ENCODE data around the gene HMX1.

Gene HMX1
- total RNA-seq = 0 to 0.06 reads per million in 2 experiments

DNA sequence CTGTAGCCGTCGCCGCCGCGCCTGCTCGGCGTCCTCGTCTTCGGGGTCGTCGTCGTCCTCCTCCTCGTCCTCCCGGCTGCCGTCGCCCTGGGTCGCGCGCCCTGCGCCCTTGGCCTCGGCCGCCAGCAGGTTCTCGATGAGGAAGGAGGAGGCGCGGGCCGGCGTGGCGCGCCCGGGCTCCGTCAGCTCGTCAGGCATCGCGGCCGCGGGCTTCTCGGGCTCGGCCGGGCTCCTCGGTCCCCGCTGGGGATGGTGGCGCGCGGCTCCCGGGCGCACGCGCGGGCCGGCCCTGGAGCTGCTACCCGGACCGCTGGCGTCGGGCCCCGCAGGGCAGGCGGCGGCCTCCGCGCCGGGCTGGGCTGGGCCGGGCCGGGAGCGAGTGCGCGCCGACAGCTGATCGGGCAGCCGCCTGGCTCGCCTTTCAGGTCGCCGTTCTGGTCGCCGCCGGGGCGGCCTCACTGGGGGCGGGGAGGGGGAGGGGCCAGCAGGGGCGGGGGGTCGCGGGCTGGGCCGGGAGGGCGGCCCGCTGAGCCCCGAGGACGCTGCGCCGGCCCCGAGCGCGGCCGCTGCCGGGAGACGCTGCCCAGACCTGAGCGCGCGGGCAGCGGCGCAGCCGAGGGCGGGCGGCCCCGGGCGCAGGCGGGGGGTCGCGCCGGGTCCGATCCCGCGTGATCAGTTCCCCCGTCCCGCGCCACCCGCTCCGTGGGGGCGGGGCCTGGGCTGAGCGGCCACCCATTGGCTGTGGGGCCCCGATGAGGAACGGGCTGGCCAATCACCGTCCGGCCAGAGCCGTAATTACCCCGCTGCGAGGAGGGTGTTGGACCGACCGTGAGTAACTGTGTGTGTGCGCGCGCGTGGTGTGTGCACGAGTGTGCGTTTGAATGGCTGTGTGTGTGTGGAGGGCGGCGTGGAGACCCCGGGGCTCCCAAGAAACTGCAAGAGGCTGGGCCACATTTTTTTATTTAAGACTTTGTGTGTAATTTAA is at the start of gene HMX1:
Gene HMX1 (minus strand): TSS at position 423 of the 985 bp plus-strand sequence. CDS start 225 bp downstream, at position 198.
- no peak for DNase-seq (ENCODE audit: low read depth)

DNA sequence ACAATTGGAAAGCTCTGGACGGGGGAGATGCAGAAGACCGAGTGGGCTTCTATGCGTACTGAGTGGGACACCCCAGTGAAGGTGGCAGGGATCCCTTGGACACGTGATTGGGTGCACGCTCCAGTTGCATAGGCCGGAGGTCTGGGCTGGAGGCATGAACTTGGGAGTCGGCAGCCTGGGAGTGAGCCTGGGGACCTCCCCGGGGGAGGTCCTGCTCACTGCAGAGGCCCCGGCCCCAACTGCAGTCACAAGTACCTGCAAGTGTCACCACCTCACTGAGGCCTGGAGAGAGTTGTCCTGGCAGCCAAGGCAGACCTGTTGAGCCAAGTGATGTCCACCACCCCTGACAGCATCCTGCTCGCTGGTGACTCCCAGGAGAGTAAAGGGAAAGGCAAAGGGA is 49.3 kb upstream of the HMX1 start:
- no peak for DNase-seq (ENCODE audit: low read depth)

DNA sequence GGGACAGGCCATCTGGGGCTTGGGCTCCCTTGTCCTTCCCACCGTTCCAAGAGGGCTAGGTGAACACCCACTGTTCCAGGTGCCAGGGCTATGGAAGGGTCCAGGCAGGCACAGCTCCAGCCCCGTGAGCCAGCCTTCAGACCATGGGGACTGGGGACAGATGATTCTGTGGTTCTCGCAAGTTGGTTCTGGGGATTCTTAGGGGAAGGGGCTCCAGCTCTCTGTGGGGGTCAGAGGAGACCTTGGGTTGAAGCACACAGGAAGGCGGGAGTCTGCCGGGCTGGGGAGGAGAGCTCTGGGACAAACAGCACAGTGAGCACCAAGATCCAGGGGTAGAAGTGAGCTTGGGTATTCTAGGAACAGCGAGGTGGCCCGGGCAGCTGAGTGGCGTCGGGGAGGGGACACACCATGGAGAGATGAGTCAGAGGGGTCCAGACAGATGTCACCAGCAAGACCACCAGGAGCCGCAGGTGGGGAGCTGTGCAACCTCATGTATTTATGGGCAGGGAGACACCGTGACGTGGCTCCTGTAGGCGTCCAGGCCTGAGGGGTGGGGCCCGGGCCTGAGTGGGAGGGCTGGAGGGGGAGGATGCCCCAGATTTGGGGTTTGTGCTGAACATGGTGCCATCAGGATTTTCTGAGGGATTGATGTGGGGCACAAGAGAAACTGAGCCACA is 48.8 kb upstream of the HMX1 start:
- DNase-seq (ENCODE audit: low read depth) = no peak

DNA sequence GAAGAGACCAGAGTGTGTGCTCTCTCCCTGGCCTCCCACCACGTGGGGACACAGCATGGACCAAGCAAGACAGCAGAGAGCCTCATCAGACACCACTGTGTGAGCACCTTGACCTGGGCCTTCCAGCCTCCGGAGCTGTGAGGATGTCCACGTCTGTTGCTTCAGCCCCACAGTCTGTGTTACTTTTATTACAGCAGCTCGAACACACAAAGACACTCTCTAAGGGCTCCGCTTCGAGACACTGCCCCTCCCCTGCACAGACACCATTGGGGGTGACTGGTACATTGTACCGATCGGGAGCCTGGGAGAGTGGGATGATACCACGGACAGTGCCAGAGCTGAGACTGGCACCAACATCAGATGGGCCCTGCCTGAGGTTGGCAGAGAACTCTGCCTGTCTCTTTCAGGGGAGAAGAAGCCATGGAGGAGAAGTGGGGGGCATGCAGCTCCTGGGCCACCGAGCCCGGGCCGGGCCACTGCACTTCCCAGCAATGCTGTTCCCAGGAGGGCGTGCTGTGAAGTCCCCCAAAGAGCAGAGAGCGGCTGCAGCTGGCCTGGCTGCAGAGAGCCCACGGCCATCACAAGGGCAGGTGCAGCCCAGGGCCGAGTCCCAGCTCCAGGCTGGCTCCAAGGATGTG is 48.1 kb upstream of the HMX1 start:
- no peak for DNase-seq (ENCODE audit: low read depth)

DNA sequence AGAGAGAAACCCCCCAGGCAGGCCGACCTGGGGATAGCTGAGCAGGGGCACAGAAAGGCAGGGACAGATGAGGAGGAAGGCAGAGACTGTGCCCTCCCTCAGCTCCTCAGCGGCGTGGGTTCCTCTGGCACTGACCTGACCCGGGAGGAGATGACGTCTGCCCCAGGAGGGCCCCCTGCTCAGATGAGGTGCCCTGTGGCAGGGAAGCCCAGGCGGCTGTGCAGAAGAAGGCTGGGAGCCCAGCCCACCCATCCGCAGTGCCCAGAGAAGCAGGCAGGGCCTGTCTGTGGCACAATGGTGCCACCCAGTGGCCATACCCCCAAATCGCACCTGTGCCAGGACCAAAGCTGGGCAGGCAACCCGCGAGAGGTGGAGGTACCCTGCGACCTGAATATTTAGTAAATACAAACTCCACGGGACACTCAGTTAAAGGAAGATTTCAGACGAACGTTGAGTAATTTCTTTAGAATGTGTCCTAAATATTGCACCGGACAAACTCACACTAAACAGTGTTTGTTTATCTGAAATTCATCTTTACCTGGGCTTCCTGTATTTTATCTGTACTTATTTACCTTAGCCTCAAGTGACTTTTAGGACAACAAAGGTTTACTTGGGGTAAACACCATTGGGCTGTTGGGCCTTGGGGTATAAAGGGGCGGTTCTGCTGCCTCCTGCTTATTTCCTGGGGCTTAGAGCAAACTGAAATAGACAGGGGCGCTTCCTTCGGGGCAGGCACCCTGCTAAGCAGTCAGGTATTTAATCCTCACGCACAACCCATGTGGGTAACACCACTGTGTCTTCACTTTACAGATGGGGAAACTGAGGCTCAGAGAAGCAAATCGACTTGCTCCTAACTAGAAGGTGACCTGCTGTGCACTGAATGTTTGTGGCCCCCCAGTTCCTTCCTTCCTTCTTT is 46.5 kb upstream of the HMX1 start:
- peak; percentile 36 for DNase-seq (ENCODE audit: low read depth)

DNA sequence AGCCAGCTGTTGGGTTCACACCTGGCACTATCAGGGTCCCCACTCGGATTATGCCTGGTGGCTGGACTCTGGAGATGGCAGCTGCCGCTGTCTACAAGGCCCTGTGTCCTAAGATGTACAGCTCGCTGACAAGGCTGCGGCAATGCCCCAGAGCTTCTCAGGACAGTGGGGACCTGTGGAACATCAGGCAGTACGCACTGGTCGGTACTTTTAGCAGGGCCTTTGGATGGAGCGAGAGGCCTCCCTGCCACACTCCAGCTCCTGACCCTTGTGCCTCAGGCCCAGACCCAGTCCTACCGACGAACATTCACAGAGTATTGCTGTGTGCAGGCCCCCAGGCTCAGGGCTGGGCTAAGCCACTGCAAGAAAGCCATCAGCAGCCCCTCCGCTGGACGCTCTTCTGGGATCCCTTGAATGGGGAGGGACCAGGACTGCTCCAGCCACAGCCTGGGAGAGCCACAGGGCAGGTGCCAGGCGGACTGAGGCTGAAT is 45.7 kb upstream of the HMX1 start:
- no peak for DNase-seq (ENCODE audit: low read depth)

DNA sequence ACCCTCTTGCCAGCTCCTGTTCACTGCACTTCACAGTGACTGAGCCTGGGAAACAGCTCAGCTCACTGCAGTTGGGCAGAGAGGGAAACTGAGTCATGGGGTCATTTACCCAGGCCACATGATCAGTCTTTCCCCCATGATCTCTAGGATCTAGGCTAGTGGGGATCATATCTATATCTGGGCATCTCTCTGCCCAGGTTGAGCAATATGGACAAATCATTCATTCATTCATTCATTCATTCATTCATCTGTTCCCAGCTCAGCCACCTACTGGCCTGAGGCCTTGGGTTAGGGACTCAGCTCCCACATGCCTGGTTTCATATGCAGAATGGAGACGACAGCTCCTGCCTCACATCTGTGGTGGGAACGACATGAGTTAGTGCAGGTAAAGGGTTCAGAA is 45.3 kb upstream of the HMX1 start:
- no peak for DNase-seq (ENCODE audit: low read depth)

DNA sequence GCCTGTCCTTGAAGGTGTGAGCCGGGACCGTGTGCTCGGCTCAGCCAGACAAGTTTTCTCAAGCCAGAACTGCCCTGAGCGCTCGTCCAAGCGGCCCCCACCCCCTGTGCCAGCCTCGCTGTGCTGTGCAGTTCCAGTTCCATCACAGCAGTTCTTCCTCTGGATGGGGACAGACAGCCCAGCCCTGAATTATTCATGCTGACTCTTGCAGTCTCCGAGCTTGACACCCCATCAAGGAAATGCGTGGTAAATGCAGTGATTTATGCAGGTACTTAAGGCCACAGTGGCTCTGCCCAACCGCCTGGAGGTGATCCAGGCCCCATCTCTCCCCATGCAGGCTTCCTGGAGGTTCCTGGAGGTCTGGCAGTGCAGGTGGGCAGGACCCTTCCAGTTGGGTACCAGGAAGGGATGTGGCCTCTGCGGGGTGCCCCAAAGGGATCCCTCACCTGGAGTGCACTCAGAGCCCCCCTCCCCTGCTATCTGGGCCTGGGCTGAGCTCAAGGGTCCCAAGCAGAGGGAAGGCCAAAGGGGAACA is 44.8 kb upstream of the HMX1 start:
- DNase-seq (ENCODE audit: low read depth) = no peak

DNA sequence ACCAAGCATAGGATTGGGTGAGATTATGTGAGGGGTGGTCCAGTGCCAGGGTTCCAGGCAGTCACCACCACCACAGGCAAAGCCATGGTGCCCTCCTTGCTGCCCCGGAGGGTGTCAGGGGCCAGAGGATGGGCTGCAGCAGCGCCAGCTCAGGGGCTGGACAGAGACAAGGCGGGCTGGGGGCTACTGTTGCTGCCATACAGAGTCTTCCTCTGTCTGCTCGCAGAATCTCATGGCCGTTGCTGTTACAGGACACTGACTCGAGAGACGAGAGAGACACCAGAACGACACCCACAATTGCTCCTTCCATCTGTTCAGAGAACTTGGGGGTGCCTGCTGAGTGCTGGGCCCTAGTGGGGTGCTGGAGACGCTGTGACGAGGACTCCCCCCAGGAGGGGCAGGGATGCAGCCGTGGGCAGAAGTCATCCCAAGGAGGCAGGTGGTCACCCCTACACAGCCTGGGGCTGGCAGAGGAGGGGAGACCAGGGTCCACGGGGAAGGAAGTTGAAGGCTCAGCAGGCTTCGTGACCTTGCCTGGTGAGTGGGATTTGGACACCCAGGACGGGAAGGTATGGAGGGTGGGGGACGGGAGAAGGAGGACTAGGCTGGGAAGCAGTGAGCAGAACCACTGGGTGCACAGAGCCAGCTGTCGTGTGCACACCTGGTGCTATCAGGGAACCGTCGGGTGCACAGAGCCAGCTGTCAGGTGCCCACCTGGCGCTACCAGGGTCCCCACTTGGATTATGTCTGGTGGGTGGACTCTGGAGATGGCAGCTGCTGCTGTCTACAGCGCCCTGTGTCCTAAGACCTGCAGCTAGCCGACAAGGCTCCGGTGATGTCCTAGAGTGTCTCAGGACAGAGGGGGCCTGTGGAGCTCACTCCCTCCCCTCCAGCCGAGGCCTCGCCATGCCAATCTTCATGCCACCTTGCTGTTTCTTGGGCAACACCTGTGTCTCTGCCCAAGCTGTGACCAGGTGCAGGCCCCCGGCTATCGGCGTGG is 43.9 kb upstream of the HMX1 start:
- DNase-seq (ENCODE audit: low read depth) = no peak

DNA sequence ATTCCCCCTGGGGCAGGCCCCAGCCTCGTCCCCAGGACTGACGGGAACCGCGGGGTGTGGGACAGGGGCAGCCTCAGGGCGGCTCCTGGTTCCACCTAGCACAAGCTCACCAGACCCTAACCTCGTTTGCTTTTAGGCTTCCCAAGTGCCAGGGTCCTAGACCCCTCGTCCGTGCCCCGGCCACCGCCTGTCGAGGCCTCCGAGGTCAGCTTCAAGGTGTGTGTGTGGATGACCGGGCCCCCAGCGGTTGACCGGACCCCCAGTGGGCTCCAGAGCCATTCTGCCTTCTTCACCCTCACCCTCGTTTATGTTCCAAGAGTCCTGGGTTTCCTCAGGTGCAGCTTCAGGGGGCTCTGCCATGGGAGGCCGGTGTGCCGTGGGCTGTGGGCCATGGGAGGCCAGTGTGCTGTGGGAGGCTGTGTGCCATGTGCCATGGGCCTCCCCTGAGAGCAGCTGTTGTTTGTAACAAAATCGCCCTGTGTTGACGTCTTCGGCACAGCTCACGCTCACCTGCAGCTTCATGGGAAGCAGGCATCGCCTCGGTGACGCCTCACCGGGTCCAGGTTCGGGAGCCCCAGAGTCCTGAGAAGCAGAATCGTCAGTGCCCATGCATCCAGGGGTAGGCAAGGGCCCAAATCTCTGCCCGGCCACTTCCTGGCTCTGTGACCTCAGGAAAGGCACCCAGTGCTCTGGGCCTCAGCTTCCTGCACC is 43.0 kb upstream of the HMX1 start:
- DNase-seq (ENCODE audit: low read depth) = no peak

DNA sequence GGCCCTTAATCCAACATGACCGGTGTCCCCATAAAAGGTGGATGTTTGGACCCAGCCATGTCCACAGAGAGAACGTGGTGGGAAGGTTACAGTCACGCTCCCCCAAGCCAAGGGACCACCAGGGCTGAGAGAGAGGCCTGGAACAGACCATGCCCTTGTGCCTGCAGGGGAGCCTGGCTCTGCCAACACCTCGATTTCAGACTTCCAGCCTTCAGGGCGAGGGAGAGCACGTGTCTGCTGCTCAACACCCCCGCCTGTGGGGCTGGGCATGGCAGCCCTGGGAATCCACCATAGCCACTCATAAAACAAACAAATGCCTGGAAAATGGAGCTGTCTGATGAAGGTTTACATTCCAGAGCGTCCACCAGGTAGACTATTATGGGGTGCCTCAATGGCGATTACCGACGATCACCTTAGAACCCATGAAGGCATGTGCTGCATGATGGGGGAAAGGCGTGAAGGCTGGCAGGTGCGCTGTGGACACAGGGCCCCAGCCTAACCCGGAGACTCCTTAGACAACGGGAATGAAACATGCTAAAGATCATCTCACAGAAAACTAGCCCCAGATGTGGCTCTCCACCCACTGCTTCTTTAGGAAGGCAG is 42.3 kb upstream of the HMX1 start:
- no peak for DNase-seq (ENCODE audit: low read depth)

DNA sequence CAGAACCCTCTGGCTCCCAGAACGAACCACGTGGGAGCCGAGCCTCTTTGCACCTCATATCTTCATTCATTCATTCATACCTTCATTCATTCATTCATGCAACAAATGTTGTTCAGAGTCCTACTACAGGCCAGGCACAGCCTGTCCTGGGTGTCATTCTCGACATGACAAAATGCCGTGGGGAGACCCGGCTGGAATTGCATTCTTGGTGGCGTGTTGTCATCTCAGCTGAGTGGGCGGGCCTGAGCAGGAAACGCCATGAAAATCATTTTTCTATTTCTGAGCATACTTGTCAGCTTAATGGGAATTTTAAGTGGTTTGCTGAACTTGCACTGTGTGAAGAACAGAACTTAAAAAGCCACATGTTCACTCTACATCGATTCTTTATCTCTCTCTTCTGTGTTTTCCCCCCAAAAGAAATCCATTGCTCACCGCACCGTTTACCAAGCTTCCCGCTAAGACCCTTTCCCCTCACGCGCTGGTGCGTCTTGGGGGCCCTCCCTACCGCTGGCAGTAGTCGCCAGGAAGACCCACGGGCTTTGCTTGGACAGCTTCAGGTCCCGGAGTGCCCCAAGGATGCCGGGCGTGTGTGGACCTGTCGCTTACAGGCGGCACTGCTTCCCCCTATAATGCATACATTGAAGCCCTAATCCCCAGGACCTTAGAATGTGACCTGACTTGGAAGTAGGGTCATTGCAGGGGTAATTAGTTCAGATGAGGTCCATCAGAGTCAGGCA is 41.6 kb upstream of the HMX1 start:
- DNase-seq (ENCODE audit: low read depth) = no peak

DNA sequence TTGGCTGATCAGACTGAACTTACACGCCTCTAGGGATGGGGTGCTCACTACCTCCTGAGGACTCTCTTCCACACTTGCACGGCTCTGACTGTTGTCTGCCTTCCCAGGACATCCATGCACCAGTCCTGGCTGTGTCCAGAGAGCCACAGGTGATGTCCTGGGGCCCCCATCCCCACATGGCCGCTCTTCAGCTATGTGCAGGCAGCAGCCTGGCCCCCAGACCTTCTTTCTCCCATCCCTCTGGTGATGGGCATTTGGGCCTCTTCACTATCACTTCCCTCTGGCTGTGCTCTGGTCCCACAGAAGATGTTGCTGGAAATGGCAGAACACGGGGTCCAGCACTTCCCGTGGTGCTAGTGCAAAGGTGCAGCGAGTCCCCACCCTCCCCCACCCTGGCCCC is 40.9 kb upstream of the HMX1 start:
- no peak for DNase-seq (ENCODE audit: low read depth)

DNA sequence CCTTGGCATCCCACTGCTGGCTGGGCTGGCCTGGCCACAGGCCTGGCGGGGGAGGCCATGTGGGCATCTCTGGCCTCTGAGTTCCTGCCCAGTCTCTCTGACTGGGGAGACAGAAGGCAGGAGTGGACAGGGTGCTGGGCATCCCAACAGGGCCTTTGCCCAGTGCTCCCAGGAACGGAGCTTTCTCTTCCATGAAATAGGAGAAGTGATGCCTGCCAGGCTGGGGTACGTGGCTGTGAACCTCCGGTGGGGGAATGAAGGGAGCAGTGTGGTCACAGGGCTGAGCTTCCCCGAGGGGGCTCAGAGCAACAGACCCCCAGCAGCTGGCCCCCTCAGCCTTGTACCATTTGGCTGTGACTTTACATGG is 40.4 kb upstream of the HMX1 start:
- no peak for DNase-seq (ENCODE audit: low read depth)

DNA sequence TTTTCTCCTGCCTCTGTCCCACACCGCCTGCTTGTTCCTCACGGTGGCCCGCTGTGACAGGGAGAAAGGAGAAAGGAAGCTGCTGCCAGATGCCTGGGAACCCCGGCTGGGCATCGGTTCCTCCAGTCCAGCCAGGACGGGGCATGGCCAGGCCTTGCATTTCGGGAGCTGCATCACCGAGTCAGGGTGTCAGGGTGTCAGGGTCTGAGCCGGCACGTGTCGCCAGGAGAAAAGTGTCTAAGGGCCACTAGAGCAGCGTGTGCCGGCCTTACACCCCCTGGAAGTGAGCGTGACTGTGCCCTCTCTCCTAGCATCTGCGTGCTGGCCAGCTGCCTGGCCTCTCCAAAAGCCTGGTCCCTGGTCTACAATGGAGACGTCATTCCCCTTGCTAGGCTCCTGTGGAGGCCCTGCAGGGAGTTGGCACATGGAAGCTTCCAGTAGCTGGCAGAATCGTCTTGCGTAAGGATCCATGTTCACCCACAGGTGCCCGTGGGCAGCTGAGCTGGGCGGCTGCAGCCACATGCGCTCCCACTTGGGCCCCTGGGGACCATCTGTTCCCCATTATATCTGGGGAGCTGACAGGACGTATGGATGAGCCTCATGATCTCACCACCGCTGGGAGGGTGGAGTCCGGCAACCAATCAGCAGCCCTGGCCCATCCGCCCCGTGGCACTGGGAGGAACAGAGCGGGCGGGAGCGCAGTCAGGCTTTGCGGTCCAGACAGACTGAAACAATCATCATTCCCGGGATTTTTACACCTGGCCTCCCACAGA is 39.9 kb upstream of the HMX1 start:
- DNase-seq (ENCODE audit: low read depth) = no peak

DNA sequence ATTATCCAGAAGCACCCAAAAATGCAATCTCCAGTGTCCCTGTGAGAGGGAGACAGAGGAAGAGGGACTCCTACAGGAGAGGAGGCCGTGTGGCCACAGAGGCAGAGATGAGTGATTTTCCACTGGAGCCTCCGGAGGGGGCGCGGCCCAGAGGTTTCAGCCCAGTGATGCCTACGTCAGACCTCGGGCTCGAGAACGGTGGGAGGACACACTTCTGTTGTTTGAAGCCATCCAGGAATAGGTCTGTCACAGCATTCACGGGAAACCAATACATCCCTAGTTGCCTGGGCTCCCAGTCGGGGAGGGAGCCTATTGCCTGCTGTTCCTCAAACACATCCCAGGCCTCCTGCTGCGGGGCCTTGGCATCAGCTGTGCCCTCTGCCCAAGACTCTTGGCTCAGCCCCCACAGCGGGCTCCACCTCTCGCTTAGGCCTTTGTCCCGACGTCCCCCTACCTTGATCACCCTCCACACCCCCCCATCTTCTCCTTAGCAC is 39.2 kb upstream of the HMX1 start:
- DNase-seq (ENCODE audit: low read depth) = no peak
